IMR-90 (cell line): ENCODE data around the gene HNRNPM.

ENCODE experiments used
- CEBPB ChIP-seq: IDR thresholded peaks from 2 replicates; pipeline ENCODE4 v1.6.1; 2012; ENCODE audit warnings: low read depth, low read length, improper control_type of control experiment
- ELK1 ChIP-seq: fragments of 150-350 bp; IDR thresholded peaks from 2 replicates; pipeline ENCODE4 v1.6.1; 2016; ENCODE audit warnings: low read depth, mild to moderate bottlenecking, low read length, moderate library complexity, borderline replicate concordance
- POLR2A ChIP-seq: IDR thresholded peaks from 2 replicates; pipeline ENCODE4 v1.6.1; 2012; ENCODE audit warnings: mild to moderate bottlenecking, low read depth, low read length
- RCOR1 ChIP-seq: IDR thresholded peaks from 2 replicates; pipeline ENCODE4 v1.6.1; 2012; ENCODE audit warnings: mild to moderate bottlenecking, low read length, improper control_type of control experiment; ENCODE audit not compliant: insufficient replicate concordance

GRCh38 chr19:8451377-8451776 lies 6.6 kb downstream of the HNRNPM start:
- TF ChIP-seq ELK1 (no peak), RCOR1 (no peak), POLR2A (no peak), CEBPB (no peak)
